ENCODE data around the gene GPR151. TPM values are rescaled to one million over a fixed set of nuclear protein-coding genes. Genes with fewer than 3 reads are reported as not detected.
A peak's percentile ranks its signal among the peaks of the same experiment; 100 is the strongest.

Gene GPR151
- total and polyA plus RNA-seq, 2 experiments from 2014 or later: 0.03 TPM; not detected in 1

- H3K4me3 ChIP-seq: no peak overlapping the region
- DNase-seq (ENCODE audit: low spot score): no peak
- H3K27ac ChIP-seq: no peak overlapping the region
- H2AFZ ChIP-seq: no peak overlapping the region
- no peaks in the 10 kb centered on the region for H3K79me2 ChIP-seq
- no peaks in the 10 kb centered on the region for H4K20me1 ChIP-seq (ENCODE audit: insufficient read depth, poor library complexity, severe bottlenecking)
- WGBS (ENCODE audit: low lambda C conversion rate, missing lambda C conversion rate): 85% methylated on average over 2 of the region's 2 CpGs
- H3K4me2 ChIP-seq: no peak overlapping the region
- no peaks in the 10 kb centered on the region for H3K4me1 ChIP-seq (ENCODE audit: insufficient read depth)
- TF ChIP-seq EZH2 (IDR thresholded peaks at IDR 0.05; ENCODE audit: borderline replicate concordance) (no peak), CTCF (IDR thresholded peaks at IDR 0.05; ENCODE audit: poor library complexity) (no peak), EZH2phosphoT487 (IDR thresholded peaks at IDR 0.05; ENCODE audit: low read depth, severe bottlenecking, unreplicated experiment) (no peak)
- H3K27me3 ChIP-seq: no peaks in the 10 kb centered on the region
- H3K9me3 ChIP-seq (ENCODE audit: low read depth): no peaks in the 10 kb centered on the region
- no peaks in the 10 kb centered on the region for H3K36me3 ChIP-seq (replicated peaks; ENCODE audit: insufficient read depth, low read depth)
- no peaks in the 10 kb centered on the region for H3K9me2 ChIP-seq (replicated peaks; ENCODE audit: insufficient read depth)
These were observed 14.0 kb upstream of the GPR151 start for GRCh38 chr5:146529984-146530383.

GRCh38 chr5:146528236-146528635 is 12.2 kb upstream of the GPR151 start:
- no peak overlapping the region for H2AFZ ChIP-seq
- no peak overlapping the region for H3K4me2 ChIP-seq
- no peaks in the 10 kb centered on the region for H3K9me3 ChIP-seq (ENCODE audit: low read depth)
- TF ChIP-seq EZH2 (IDR thresholded peaks at IDR 0.05; ENCODE audit: borderline replicate concordance) (no peak), EZH2phosphoT487 (IDR thresholded peaks at IDR 0.05; ENCODE audit: low read depth, severe bottlenecking, unreplicated experiment) (no peak), CTCF (IDR thresholded peaks at IDR 0.05; ENCODE audit: poor library complexity) (peak; percentile 7)
- H3K27ac ChIP-seq: no peak overlapping the region
- H4K20me1 ChIP-seq (ENCODE audit: insufficient read depth, poor library complexity, severe bottlenecking): no peaks in the 10 kb centered on the region
- H3K79me2 ChIP-seq: no peaks in the 10 kb centered on the region
- H3K4me1 ChIP-seq (ENCODE audit: insufficient read depth): no peaks in the 10 kb centered on the region
- 75% methylated on average over 4 of the region's 4 CpGs for WGBS (ENCODE audit: low lambda C conversion rate, missing lambda C conversion rate)
- H3K9me2 ChIP-seq (replicated peaks; ENCODE audit: insufficient read depth): no peaks in the 10 kb centered on the region
- no peaks in the 10 kb centered on the region for H3K27me3 ChIP-seq
- no peak for DNase-seq (ENCODE audit: low spot score)
- H3K4me3 ChIP-seq: no peak overlapping the region
- no peaks in the 10 kb centered on the region for H3K36me3 ChIP-seq (replicated peaks; ENCODE audit: insufficient read depth, low read depth)

GRCh38 chr5:146527785-146528184 is 11.8 kb upstream of the GPR151 start:
- no peak for TF ChIP-seq EZH2phosphoT487 (IDR thresholded peaks at IDR 0.05; ENCODE audit: low read depth, severe bottlenecking, unreplicated experiment)

GRCh38 chr5:146523698-146524097 is 7.7 kb upstream of the GPR151 start:
- TF ChIP-seq EZH2 (IDR thresholded peaks at IDR 0.05; ENCODE audit: borderline replicate concordance): no peak
- no peak for TF ChIP-seq CTCF (IDR thresholded peaks at IDR 0.05; ENCODE audit: poor library complexity)
- TF ChIP-seq EZH2phosphoT487 (IDR thresholded peaks at IDR 0.05; ENCODE audit: low read depth, severe bottlenecking, unreplicated experiment): no peak
- WGBS (ENCODE audit: low lambda C conversion rate, missing lambda C conversion rate): 83% methylated on average over 3 of the region's 3 CpGs
- no peak overlapping the region for H3K4me3 ChIP-seq

More at GRCh38 chr5:146527785-146528184, 11.8 kb upstream of the GPR151 start:
- 89% methylated on average over 3 of the region's 3 CpGs for WGBS (ENCODE audit: low lambda C conversion rate, missing lambda C conversion rate)
- H3K4me2 ChIP-seq: no peak overlapping the region
- no peak overlapping the region for H3K4me3 ChIP-seq
- no peak overlapping the region for H3K27ac ChIP-seq
- H3K27me3 ChIP-seq: no peaks in the 10 kb centered on the region
- H2AFZ ChIP-seq: no peak overlapping the region
- H3K9me2 ChIP-seq (replicated peaks; ENCODE audit: insufficient read depth): no peaks in the 10 kb centered on the region
- DNase-seq (ENCODE audit: low spot score): no peak
- no peaks in the 10 kb centered on the region for H3K79me2 ChIP-seq
- H4K20me1 ChIP-seq (ENCODE audit: insufficient read depth, poor library complexity, severe bottlenecking): no peaks in the 10 kb centered on the region
- H3K9me3 ChIP-seq (ENCODE audit: low read depth): no peaks in the 10 kb centered on the region
- H3K4me1 ChIP-seq (ENCODE audit: insufficient read depth): no peaks in the 10 kb centered on the region
- H3K36me3 ChIP-seq (replicated peaks; ENCODE audit: insufficient read depth, low read depth): no peaks in the 10 kb centered on the region

More at GRCh38 chr5:146523698-146524097, 7.7 kb upstream of the GPR151 start:
- no peaks in the 10 kb centered on the region for H3K79me2 ChIP-seq
- H3K27ac ChIP-seq: no peak overlapping the region
- no peak overlapping the region for H3K4me2 ChIP-seq
- no peaks in the 10 kb centered on the region for H3K9me3 ChIP-seq (ENCODE audit: low read depth)
- no peak for DNase-seq (ENCODE audit: low spot score)
- no peaks in the 10 kb centered on the region for H3K9me2 ChIP-seq (replicated peaks; ENCODE audit: insufficient read depth)
- no peaks in the 10 kb centered on the region for H3K36me3 ChIP-seq (replicated peaks; ENCODE audit: insufficient read depth, low read depth)
- no peak overlapping the region for H2AFZ ChIP-seq
- peaks cover 8% of the 10 kb centered on the region for H3K4me1 ChIP-seq (ENCODE audit: insufficient read depth)
- no peaks in the 10 kb centered on the region for H4K20me1 ChIP-seq (ENCODE audit: insufficient read depth, poor library complexity, severe bottlenecking)
- H3K27me3 ChIP-seq: no peaks in the 10 kb centered on the region

Data from hepatocyte (in vitro differentiated cells).